BE2C (cell line): ENCODE results near the gene NAMPT.

ENCODE experiments used
- DNase-seq: peaks from one replicate; pipeline ENCODE4 v3.0.0-alpha.2; 2020
- H3K27me3 ChIP-seq: fragments of 250-450 bp; sonication (Bioruptor Pico); 2 replicates; pipeline ENCODE4 v1.5.1; 2020; ENCODE audit warnings: mild to moderate bottlenecking
- H3K36me3 ChIP-seq: fragments of 250-450 bp; sonication (Bioruptor Pico); 2 replicates; pipeline ENCODE4 v1.5.1; 2020; ENCODE audit warnings: mild to moderate bottlenecking
- H3K4me1 ChIP-seq: fragments of 250-450 bp; sonication (Bioruptor Pico); 2 replicates; pipeline ENCODE4 v1.5.1; 2020
- H3K4me3 ChIP-seq: 2 replicates; pipeline ENCODE4 v1.5.1; 2011; ENCODE audit warnings: low read depth, low read length
- H3K9me3 ChIP-seq: fragments of 250-450 bp; sonication (Bioruptor Pico); 2 replicates; pipeline ENCODE4 v1.5.1; 2020
- CTCF ChIP-seq: IDR thresholded peaks from 2 replicates; pipeline ENCODE4 v1.5.1; 2012; ENCODE audit warnings: mild to moderate bottlenecking, low read depth, low read length

NAMPT gene

GRCh38 chr7:106252568-106252967 is 32.2 kb downstream of the NAMPT start:
- H3K27me3 ChIP-seq: no peaks in the 10 kb centered on the region
- H3K4me3 ChIP-seq: no peak overlapping the region
- H3K36me3 ChIP-seq: peaks cover 24% of the 10 kb centered on the region
- TF ChIP-seq CTCF: no peak
- no peaks in the 10 kb centered on the region for H3K4me1 ChIP-seq
- H3K9me3 ChIP-seq: no peaks in the 10 kb centered on the region
- DNase-seq: no peak

- TF ChIP-seq CTCF: no peak
- H3K4me1 ChIP-seq: no peaks in the 10 kb centered on the region
- H3K27me3 ChIP-seq: no peaks in the 10 kb centered on the region
- DNase-seq: no peak
- no peak overlapping the region for H3K4me3 ChIP-seq
- no peaks in the 10 kb centered on the region for H3K9me3 ChIP-seq
- peaks cover 27% of the 10 kb centered on the region for H3K36me3 ChIP-seq
Observed at GRCh38 chr7:106249488-106249887, 35.3 kb downstream of the NAMPT start.

- Histone ChIP-seq H3K9me3 (no peaks in the 10 kb centered on the region), H3K4me3 (no peak overlapping the region), H3K36me3 (peaks cover 27% of the 10 kb centered on the region), H3K4me1 (no peaks in the 10 kb centered on the region), H3K27me3 (no peaks in the 10 kb centered on the region)
- no peak for TF ChIP-seq CTCF
- DNase-seq: no peak
Observed at GRCh38 chr7:106248600-106248999, 36.2 kb downstream of the NAMPT start.

GRCh38 chr7:106247841-106248240 is 36.9 kb downstream of the NAMPT start:
- Histone ChIP-seq H3K4me3 (no peak overlapping the region), H3K9me3 (no peaks in the 10 kb centered on the region), H3K27me3 (no peaks in the 10 kb centered on the region), H3K36me3 (peaks cover 27% of the 10 kb centered on the region), H3K4me1 (no peaks in the 10 kb centered on the region)
- TF ChIP-seq CTCF: no peak
- no peak for DNase-seq

GRCh38 chr7:106246902-106247711 is 37.7 kb downstream of the NAMPT start:
- Histone ChIP-seq H3K27me3 (no peaks in the 10 kb centered on the region), H3K4me1 (no peaks in the 10 kb centered on the region), H3K9me3 (no peaks in the 10 kb centered on the region), H3K36me3 (peaks cover 20% of the 10 kb centered on the region), H3K4me3 (no peak overlapping the region)
- no peak for DNase-seq
- TF ChIP-seq CTCF: no peak

- DNase-seq: no peak
- no peak for TF ChIP-seq CTCF
- no peaks in the 10 kb centered on the region for H3K27me3 ChIP-seq
- H3K4me3 ChIP-seq: no peak overlapping the region
- peaks cover 9% of the 10 kb centered on the region for H3K36me3 ChIP-seq
- H3K9me3 ChIP-seq: no peaks in the 10 kb centered on the region
- H3K4me1 ChIP-seq: no peaks in the 10 kb centered on the region
Observed at GRCh38 chr7:106243893-106244292, 40.9 kb downstream of the NAMPT start.
